ENCODE data around the gene HPN. TPM values are rescaled to one million over a fixed set of nuclear protein-coding genes. Genes with fewer than 3 reads are reported as not detected.

The HPN gene
- total and polyA plus RNA-seq, 2 donors (not counting 3 experiments of a cell fraction or from before 2014, with no cell fraction given): 0.10 TPM; not detected in 1

- DNase-seq (ENCODE audit: low read depth, low spot score) (no peak), FAIRE-seq (no peak)
- Histone ChIP-seq H3K79me2 (ENCODE audit: control insufficient read depth, insufficient read depth, low read length) (no peaks in the 10 kb centered on the region), H3K9me3 (replicated peaks; ENCODE audit: control insufficient read depth, insufficient read depth, low read length) (no peaks in the 10 kb centered on the region), H4K20me1 (replicated peaks; ENCODE audit: control insufficient read depth, extremely low read depth, insufficient read depth, low read length) (no peaks in the 10 kb centered on the region), H3K36me3 (ENCODE audit: control insufficient read depth in 2 of 2, extremely low read depth in 1 of 2, insufficient read depth in 2 of 2, low read length in 2 of 2) (no peaks in the 10 kb centered on the region), H3K27me3 (ENCODE audit: control insufficient read depth in 2 of 2, insufficient read depth in 2 of 2, low read length in 2 of 2) (peaks cover 1 to 2% of the 10 kb centered on the region in 2 experiments), H3K4me1 (ENCODE audit: control insufficient read depth, extremely low read depth, insufficient read depth, low read length) (no peaks in the 10 kb centered on the region), H3K9ac (replicated peaks; ENCODE audit: extremely low read depth, insufficient read depth, low read length) (no peak overlapping the region), H3K27ac (ENCODE audit: insufficient read depth, low read depth, low read length) (no peak overlapping the region), H3K4me2 (ENCODE audit: insufficient read depth, low read length) (no peak overlapping the region), H2AFZ (ENCODE audit: low read depth, low read length) (no peak overlapping the region), H3K9me1 (replicated peaks; ENCODE audit: control insufficient read depth, extremely low read depth, insufficient read depth, low read length) (no peaks in the 10 kb centered on the region), H3K4me3 (replicated peaks in 1 of 3; ENCODE audit: insufficient read depth in 1 of 3, low read depth in 1 of 3, low read length in 3 of 3) (no peak overlapping the region)
- CTCF ChIA-PET: interaction anchor here (3.4 to 4.3 kb wide), 2 partner anchors 23 to 46 kb away, joined by 25 to 35 read pairs; no protein-coding TSS in a partner anchor
- TF ChIP-seq GATA2 (IDR thresholded peaks at IDR 0.05; ENCODE audit: insufficient read depth, insufficient read length, low read depth, low read length): no peak
- TF ChIP-seq EZH2 (IDR thresholded peaks at IDR 0.05; ENCODE audit: borderline replicate concordance, low read depth, low read length, severe bottlenecking): no peak
- TF ChIP-seq JUN (IDR thresholded peaks at IDR 0.05; ENCODE audit: borderline replicate concordance, insufficient read depth, insufficient read length, low read depth): no peak
- no peak for TF ChIP-seq MYC (IDR thresholded peaks at IDR 0.05; ENCODE audit: low read depth, low read length)
- POLR2A ChIA-PET: no interaction called here
- dilution Hi-C loops (cut with MboI; ENCODE audit: extremely low pct_ligation_motif_present, low sequenced_read_pairs) (no loop called here), intact Hi-C loops (cut with micrococcal nuclease) (loop anchor here (1.0 kb wide), 3 partner anchors 23 to 117 kb away; no protein-coding TSS in a partner anchor)
- BruUV-seq (replicated peaks): no TSS peak
Measured at GRCh38 chr19:35090160-35090505, 48.6 kb downstream of the HPN start.

- H3K9me3 ChIP-seq (replicated peaks; ENCODE audit: control insufficient read depth, insufficient read depth, low read length): no peaks in the 10 kb centered on the region
- ChIA-PET CTCF (interaction anchor here (1.0 to 4.3 kb wide), 5 partner anchors 10 to 51 kb away, joined by 4 to 35 read pairs (median 9); no protein-coding TSS in a partner anchor), POLR2A (no interaction called here)
- H3K27me3 ChIP-seq (ENCODE audit: control insufficient read depth in 2 of 2, insufficient read depth in 2 of 2, low read length in 2 of 2): peaks cover 1 to 2% of the 10 kb centered on the region in 2 experiments
- H3K4me2 ChIP-seq (ENCODE audit: insufficient read depth, low read length): no peak overlapping the region
- intact Hi-C loops (cut with micrococcal nuclease): loop anchor here (1.0 kb wide), 3 partner anchors 23 to 117 kb away; no protein-coding TSS in a partner anchor
- peak overlapping the region; percentile 54 for H2AFZ ChIP-seq (ENCODE audit: low read depth, low read length)
- no peak overlapping the region for H3K9ac ChIP-seq (replicated peaks; ENCODE audit: extremely low read depth, insufficient read depth, low read length)
- H4K20me1 ChIP-seq (replicated peaks; ENCODE audit: control insufficient read depth, extremely low read depth, insufficient read depth, low read length): no peaks in the 10 kb centered on the region
- no peak overlapping the region for H3K4me3 ChIP-seq (replicated peaks in 1 of 3; ENCODE audit: insufficient read depth in 1 of 3, low read depth in 1 of 3, low read length in 3 of 3)
- DNase-seq (ENCODE audit: low read depth, low spot score) (peak; percentile 57), FAIRE-seq (peak; percentile 67)
- dilution Hi-C loops (cut with MboI; ENCODE audit: extremely low pct_ligation_motif_present, low sequenced_read_pairs): no loop called here
- BruUV-seq (replicated peaks): no TSS peak
- peak; percentile 41 to 66 for TF ChIP-seq CTCF (IDR thresholded peaks at IDR 0.05; ENCODE audit: extremely low read depth in 1 of 2, insufficient read depth in 1 of 2, low read depth in 1 of 2, low read length in 2 of 2)
- TF ChIP-seq FOS (IDR thresholded peaks at IDR 0.05; ENCODE audit: borderline replicate concordance, insufficient read depth, low read length): no peak
- H3K27ac ChIP-seq (ENCODE audit: insufficient read depth, low read depth, low read length): no peak overlapping the region
- H3K36me3 ChIP-seq (ENCODE audit: control insufficient read depth in 2 of 2, extremely low read depth in 1 of 2, insufficient read depth in 2 of 2, low read length in 2 of 2): no peaks in the 10 kb centered on the region
- no peaks in the 10 kb centered on the region for H3K4me1 ChIP-seq (ENCODE audit: control insufficient read depth, extremely low read depth, insufficient read depth, low read length)
- H3K79me2 ChIP-seq (ENCODE audit: control insufficient read depth, insufficient read depth, low read length): no peaks in the 10 kb centered on the region
- H3K9me1 ChIP-seq (replicated peaks; ENCODE audit: control insufficient read depth, extremely low read depth, insufficient read depth, low read length): no peaks in the 10 kb centered on the region
Measured at GRCh38 chr19:35090506-35091214, 49.1 kb downstream of the HPN start.
